Parathyroid adenoma (tissue), 2 donors: ENCODE results near the gene UNG.

Experiments used
- H2AFZ ChIP-seq: fragments of 300-600 bp; sonication (generic); one replicate; pipeline ENCODE4 v1.7.0; 2017; ENCODE audit warnings: antibody characterized with exemption, mild to moderate bottlenecking
- H3K27ac ChIP-seq: fragments of 300-600 bp; sonication (generic); one replicate; pipeline ENCODE4 v1.7.0; 2017
- H3K27me3 ChIP-seq: fragments of 300-600 bp; sonication (generic); one replicate; pipeline ENCODE4 v1.7.0; 2017; ENCODE audit warnings: low read length; ENCODE audit not compliant: control insufficient read depth, insufficient read depth
- H3K36me3 ChIP-seq: fragments of 300-600 bp; sonication (generic); one replicate; pipeline ENCODE4 v1.7.0; 2017; ENCODE audit warnings: low read length; ENCODE audit not compliant: control insufficient read depth, insufficient read depth
- H3K4me1 ChIP-seq: fragments of 300-600 bp; sonication (generic); one replicate; pipeline ENCODE4 v1.7.0; 2017; ENCODE audit warnings: control low read depth
- H3K4me2 ChIP-seq: fragments of 300-600 bp; sonication (generic); one replicate; pipeline ENCODE4 v1.7.0; 2017; ENCODE audit warnings: low read length
- H3K4me3 ChIP-seq: fragments of 300-600 bp; sonication (generic); one replicate; pipeline ENCODE4 v1.7.0; 2017; ENCODE audit warnings: low read depth, low read length
- H3K79me2 ChIP-seq: fragments of 300-600 bp; sonication (generic); one replicate; pipeline ENCODE4 v1.7.0; 2017; ENCODE audit warnings: control low read depth
- H3K9ac ChIP-seq: fragments of 300-600 bp; sonication (generic); one replicate; pipeline ENCODE4 v1.7.0; 2017; ENCODE audit warnings: mild to moderate bottlenecking
- H3K9me3 ChIP-seq: fragments of 300-600 bp; sonication (generic); one replicate; pipeline ENCODE4 v1.7.0; 2017; ENCODE audit warnings: low read length; ENCODE audit not compliant: control insufficient read depth
- CTCF ChIP-seq: fragments of 300-600 bp; sonication (generic); IDR thresholded peaks from one replicate; pipeline ENCODE4 v1.7.0; 2017; ENCODE audit warnings: antibody characterized with exemption, mild to moderate bottlenecking
- donor health status: primary hyperparathyroidism.

The UNG gene

GRCh38 chr12:109147954-109148353 is 50.6 kb downstream of the UNG start:
- no peaks in the 10 kb centered on the region for H3K9me3 ChIP-seq
- H3K36me3 ChIP-seq: no peaks in the 10 kb centered on the region
- H3K79me2 ChIP-seq: peaks cover 23% of the 10 kb centered on the region
- H2AFZ ChIP-seq: no peak overlapping the region
- peak overlapping the region; percentile 34 for H3K4me2 ChIP-seq
- TF ChIP-seq CTCF: no peak
- H3K27ac ChIP-seq: no peak overlapping the region
- no peak overlapping the region for H3K9ac ChIP-seq
- no peak overlapping the region for H3K4me3 ChIP-seq
- no peaks in the 10 kb centered on the region for H3K27me3 ChIP-seq
- no peaks in the 10 kb centered on the region for H3K4me1 ChIP-seq

- H3K9ac ChIP-seq: no peak overlapping the region
- H3K27me3 ChIP-seq: no peaks in the 10 kb centered on the region
- H3K79me2 ChIP-seq: peaks cover 19% of the 10 kb centered on the region
- H3K27ac ChIP-seq: no peak overlapping the region
- no peak overlapping the region for H3K4me2 ChIP-seq
- no peaks in the 10 kb centered on the region for H3K9me3 ChIP-seq
- H3K4me1 ChIP-seq: peaks cover 6% of the 10 kb centered on the region
- no peaks in the 10 kb centered on the region for H3K36me3 ChIP-seq
- H3K4me3 ChIP-seq: no peak overlapping the region
- TF ChIP-seq CTCF: no peak
- H2AFZ ChIP-seq: no peak overlapping the region
Observed at GRCh38 chr12:109150124-109150640, 52.8 kb downstream of the UNG start.

- peaks cover 12% of the 10 kb centered on the region for H3K4me1 ChIP-seq
- H3K27me3 ChIP-seq: no peaks in the 10 kb centered on the region
- no peak overlapping the region for H2AFZ ChIP-seq
- no peak overlapping the region for H3K4me2 ChIP-seq
- H3K9me3 ChIP-seq: no peaks in the 10 kb centered on the region
- H3K9ac ChIP-seq: no peak overlapping the region
- H3K79me2 ChIP-seq: peaks cover 29% of the 10 kb centered on the region
- no peak overlapping the region for H3K4me3 ChIP-seq
- no peaks in the 10 kb centered on the region for H3K36me3 ChIP-seq
- H3K27ac ChIP-seq: no peak overlapping the region
- TF ChIP-seq CTCF: no peak
Observed at GRCh38 chr12:109151457-109151856, 54.1 kb downstream of the UNG start.

- Histone ChIP-seq H3K79me2 (peaks cover 47% of the 10 kb centered on the region), H3K4me2 (no peak overlapping the region), H3K4me1 (peaks cover 12% of the 10 kb centered on the region), H2AFZ (peak overlapping the region; percentile 61), H3K27ac (peak overlapping the region; percentile 77), H3K9ac (no peak overlapping the region), H3K9me3 (no peaks in the 10 kb centered on the region), H3K36me3 (no peaks in the 10 kb centered on the region), H3K27me3 (no peaks in the 10 kb centered on the region), H3K4me3 (no peak overlapping the region)
- TF ChIP-seq CTCF: no peak
Observed at GRCh38 chr12:109153821-109154441, 56.5 kb downstream of the UNG start.
